ENCODE results near the gene KRTAP15-1.

GRCh38 chr21:30425826-30426225 is 14.2 kb upstream of the KRTAP15-1 start, which contains the start of gene KRTAP13-3:
- no peak for TF ChIP-seq MAFK (IDR thresholded peaks at IDR 0.05; ENCODE audit: low read depth, low read length)
- TF ChIP-seq POLR2A (IDR thresholded peaks at IDR 0.05; ENCODE audit: low read depth, low read length) = no peak
- TF ChIP-seq, protein P1, sequence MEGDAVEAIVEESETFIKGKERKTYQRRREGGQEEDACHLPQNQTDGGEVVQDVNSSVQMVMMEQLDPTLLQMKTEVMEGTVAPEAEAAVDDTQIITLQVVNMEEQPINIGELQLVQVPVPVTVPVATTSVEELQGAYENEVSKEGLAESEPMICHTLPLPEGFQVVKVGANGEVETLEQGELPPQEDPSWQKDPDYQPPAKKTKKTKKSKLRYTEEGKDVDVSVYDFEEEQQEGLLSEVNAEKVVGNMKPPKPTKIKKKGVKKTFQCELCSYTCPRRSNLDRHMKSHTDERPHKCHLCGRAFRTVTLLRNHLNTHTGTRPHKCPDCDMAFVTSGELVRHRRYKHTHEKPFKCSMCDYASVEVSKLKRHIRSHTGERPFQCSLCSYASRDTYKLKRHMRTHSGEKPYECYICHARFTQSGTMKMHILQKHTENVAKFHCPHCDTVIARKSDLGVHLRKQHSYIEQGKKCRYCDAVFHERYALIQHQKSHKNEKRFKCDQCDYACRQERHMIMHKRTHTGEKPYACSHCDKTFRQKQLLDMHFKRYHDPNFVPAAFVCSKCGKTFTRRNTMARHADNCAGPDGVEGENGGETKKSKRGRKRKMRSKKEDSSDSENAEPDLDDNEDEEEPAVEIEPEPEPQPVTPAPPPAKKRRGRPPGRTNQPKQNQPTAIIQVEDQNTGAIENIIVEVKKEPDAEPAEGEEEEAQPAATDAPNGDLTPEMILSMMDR (conservative IDR thresholded peaks at IDR 0.05; ENCODE audit: low read depth, low read length) = no peak
- TF ChIP-seq CEBPB (IDR thresholded peaks at IDR 0.05; ENCODE audit: low read depth, low read length) = no peak
- no peak for TF ChIP-seq CHD1 (IDR thresholded peaks at IDR 0.05; ENCODE audit: low read depth, low read length)
- no peak for TF ChIP-seq SMC3 (IDR thresholded peaks at IDR 0.05; ENCODE audit: low read depth, low read length)
- no peak for TF ChIP-seq RFX5 (IDR thresholded peaks at IDR 0.05; ENCODE audit: low read depth, low read length)
- TF ChIP-seq RCOR1 (IDR thresholded peaks at IDR 0.05; ENCODE audit: insufficient replicate concordance, low read length) = no peak
- TF ChIP-seq, protein P2, sequence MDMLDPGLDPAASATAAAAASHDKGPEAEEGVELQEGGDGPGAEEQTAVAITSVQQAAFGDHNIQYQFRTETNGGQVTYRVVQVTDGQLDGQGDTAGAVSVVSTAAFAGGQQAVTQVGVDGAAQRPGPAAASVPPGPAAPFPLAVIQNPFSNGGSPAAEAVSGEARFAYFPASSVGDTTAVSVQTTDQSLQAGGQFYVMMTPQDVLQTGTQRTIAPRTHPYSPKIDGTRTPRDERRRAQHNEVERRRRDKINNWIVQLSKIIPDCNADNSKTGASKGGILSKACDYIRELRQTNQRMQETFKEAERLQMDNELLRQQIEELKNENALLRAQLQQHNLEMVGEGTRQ (IDR thresholded peaks at IDR 0.05; ENCODE audit: low read depth, low read length) = no peak
- TF ChIP-seq BHLHE40 (IDR thresholded peaks at IDR 0.05; ENCODE audit: low read depth, low read length) = no peak
- no peak for TF ChIP-seq MAZ (IDR thresholded peaks at IDR 0.05; ENCODE audit: borderline replicate concordance, low read depth, low read length)

Measured in IMR-90 (cell line).